Endodermal cell (in vitro differentiated cells): ENCODE results near the gene ABCC10. TPM values are rescaled to one million over a fixed set of nuclear protein-coding genes. Genes with fewer than 3 reads are reported as not detected.
"Not testable (repeated sequence)": the region's sequence is repeated elsewhere in the genome, so short reads cannot be mapped to it uniquely, and the experiment has no call there.

Experiments used
- DNase-seq: peaks from one replicate; pipeline ENCODE4 v3.0.0-alpha.2; 2017
- H3K27ac ChIP-seq: 2 replicates; pipeline ENCODE4 v1.5.1; 2013; ENCODE audit warnings: mild to moderate bottlenecking, low read depth, low read length, moderate library complexity
- H3K27me3 ChIP-seq: 2 replicates; pipeline ENCODE4 v1.6.1; 2013; ENCODE audit warnings: mild to moderate bottlenecking, low read length, moderate library complexity; ENCODE audit not compliant: insufficient read depth, control insufficient read depth, poor library complexity, severe bottlenecking
- H3K36me3 ChIP-seq: 2 replicates; pipeline ENCODE4 v1.7.0; 2013; ENCODE audit warnings: mild to moderate bottlenecking, low read length, moderate library complexity; ENCODE audit not compliant: control insufficient read depth, insufficient read depth
- H3K4me1 ChIP-seq: one replicate; pipeline ENCODE4 v1.7.0; 2013; ENCODE audit warnings: low read length; ENCODE audit not compliant: control insufficient read depth, insufficient read depth
- H3K4me3 ChIP-seq: 2 replicates; pipeline ENCODE4 v1.5.1; 2013; ENCODE audit warnings: mild to moderate bottlenecking, low read length, moderate library complexity
- H3K9ac ChIP-seq: 2 replicates; pipeline ENCODE4 v1.6.1; 2013; ENCODE audit warnings: mild to moderate bottlenecking, low read length, moderate library complexity; ENCODE audit not compliant: poor library complexity, severe bottlenecking; ENCODE audit errors: extremely low read depth
- H3K9me3 ChIP-seq: 2 replicates; pipeline ENCODE4 v1.6.1; 2013; ENCODE audit warnings: mild to moderate bottlenecking, low read length, moderate library complexity; ENCODE audit not compliant: control insufficient read depth
- H3K27ac Mint-ChIP-seq: 2 replicates; pipeline ENCODE4 v1.8.0; 2020; ENCODE audit warnings: mixed read lengths
- H3K27me3 Mint-ChIP-seq: 2 replicates; pipeline ENCODE4 v1.8.0; 2021; ENCODE audit warnings: mild to moderate bottlenecking, mixed read lengths; ENCODE audit not compliant: insufficient read depth
- H3K36me3 Mint-ChIP-seq: 2 replicates; pipeline ENCODE4 v1.8.0; 2020; ENCODE audit warnings: low read depth, mixed read lengths
- H3K4me1 Mint-ChIP-seq: 2 replicates; pipeline ENCODE4 v1.8.0; 2020; ENCODE audit warnings: mixed read lengths
- H3K4me3 Mint-ChIP-seq: 2 replicates; pipeline ENCODE4 v1.8.0; 2020; ENCODE audit warnings: mild to moderate bottlenecking, moderate library complexity, mixed read lengths
- H3K9me3 Mint-ChIP-seq: 2 replicates; pipeline ENCODE4 v1.8.0; 2020; ENCODE audit warnings: mild to moderate bottlenecking, mixed read lengths
- WGBS, 2 experiments: methylation state at CpG; one replicate each; pipeline versions ENCODE4 v1.1.5 to v1.1.7; 2013; ENCODE audit warnings: missing lambda C conversion rate in 2 of 2, mixed read lengths in 1 of 2; ENCODE audit not compliant: insufficient coverage in 1 of 2, insufficient read length in 1 of 2; 5-methylcytosine and 5-hydroxymethylcytosine counted together
- total RNA-seq, 2 donors: library from RNA; stranded (reverse); fragmentation: NEBNext Ultra II Directional in 1 of 2; extraction: Animal tissue kit (Norgen Biotek cat#: 25700) in 1 of 2; gene quantifications; 2 replicates in 1 of 2; 3 replicates in 1 of 2; pipeline ENCODE4 v1.2.1, GENCODE V29; 2021
- TF ChIP-seq, protein P1 (sequence below): fragments of 200-600 bp; sonication (generic); conservative IDR thresholded peaks from 2 replicates; pipeline ENCODE4 v1.5.0; 2021; ENCODE audit warnings: antibody characterized with exemption, mild to moderate bottlenecking

Gene ABCC10
- total RNA-seq, 2 donors from 2014 or later = 34.1 to 44.8 TPM

DNA sequence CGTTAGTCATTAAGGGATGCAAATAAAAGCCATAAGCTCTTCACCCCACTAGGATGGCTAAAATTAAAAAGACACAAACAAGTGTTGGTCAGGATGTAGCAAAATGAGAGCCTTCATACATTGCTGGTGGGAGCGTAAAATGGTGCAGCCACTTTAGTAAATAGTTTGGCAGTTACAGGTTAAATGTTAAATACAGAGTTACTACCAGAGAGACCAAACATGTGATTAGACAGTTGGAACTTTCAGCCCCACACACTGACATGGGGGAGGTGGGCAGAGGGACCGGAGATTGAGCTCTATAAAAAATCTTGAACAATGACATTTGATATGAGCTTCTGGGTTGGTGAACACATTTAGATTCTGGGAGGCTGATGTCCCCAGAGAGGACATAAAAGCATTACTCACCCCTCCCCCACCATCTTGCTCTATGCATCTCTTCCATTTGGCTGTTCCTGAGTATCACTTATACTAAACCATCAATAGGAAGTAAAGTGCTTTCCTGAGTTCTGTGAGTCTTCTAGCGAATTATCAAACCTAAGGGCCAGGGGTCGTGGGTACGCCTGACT lies 37.5 kb upstream of the ABCC10 start:
- TF ChIP-seq, protein P1, sequence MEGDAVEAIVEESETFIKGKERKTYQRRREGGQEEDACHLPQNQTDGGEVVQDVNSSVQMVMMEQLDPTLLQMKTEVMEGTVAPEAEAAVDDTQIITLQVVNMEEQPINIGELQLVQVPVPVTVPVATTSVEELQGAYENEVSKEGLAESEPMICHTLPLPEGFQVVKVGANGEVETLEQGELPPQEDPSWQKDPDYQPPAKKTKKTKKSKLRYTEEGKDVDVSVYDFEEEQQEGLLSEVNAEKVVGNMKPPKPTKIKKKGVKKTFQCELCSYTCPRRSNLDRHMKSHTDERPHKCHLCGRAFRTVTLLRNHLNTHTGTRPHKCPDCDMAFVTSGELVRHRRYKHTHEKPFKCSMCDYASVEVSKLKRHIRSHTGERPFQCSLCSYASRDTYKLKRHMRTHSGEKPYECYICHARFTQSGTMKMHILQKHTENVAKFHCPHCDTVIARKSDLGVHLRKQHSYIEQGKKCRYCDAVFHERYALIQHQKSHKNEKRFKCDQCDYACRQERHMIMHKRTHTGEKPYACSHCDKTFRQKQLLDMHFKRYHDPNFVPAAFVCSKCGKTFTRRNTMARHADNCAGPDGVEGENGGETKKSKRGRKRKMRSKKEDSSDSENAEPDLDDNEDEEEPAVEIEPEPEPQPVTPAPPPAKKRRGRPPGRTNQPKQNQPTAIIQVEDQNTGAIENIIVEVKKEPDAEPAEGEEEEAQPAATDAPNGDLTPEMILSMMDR = no peak
- Mint-ChIP-seq H3K9me3 (no peaks in the 10 kb centered on the region), H3K36me3 (no peaks in the 10 kb centered on the region), H3K4me3 (no peak overlapping the region), H3K27ac (no peak overlapping the region), H3K4me1 (peaks cover 13% of the 10 kb centered on the region), H3K27me3 (peaks cover 7% of the 10 kb centered on the region)
- Histone ChIP-seq H3K9me3 (no peaks in the 10 kb centered on the region), H3K9ac (no peak overlapping the region), H3K4me1 (peaks cover 11% of the 10 kb centered on the region), H3K36me3 (no peaks in the 10 kb centered on the region), H3K27ac (no peak overlapping the region), H3K4me3 (no peak overlapping the region), H3K27me3 (no peaks in the 10 kb centered on the region)
- WGBS, 2 experiments = 91 to 96% methylated on average over 5 to 6 of the region's 6 CpGs
- no peak for DNase-seq

DNA sequence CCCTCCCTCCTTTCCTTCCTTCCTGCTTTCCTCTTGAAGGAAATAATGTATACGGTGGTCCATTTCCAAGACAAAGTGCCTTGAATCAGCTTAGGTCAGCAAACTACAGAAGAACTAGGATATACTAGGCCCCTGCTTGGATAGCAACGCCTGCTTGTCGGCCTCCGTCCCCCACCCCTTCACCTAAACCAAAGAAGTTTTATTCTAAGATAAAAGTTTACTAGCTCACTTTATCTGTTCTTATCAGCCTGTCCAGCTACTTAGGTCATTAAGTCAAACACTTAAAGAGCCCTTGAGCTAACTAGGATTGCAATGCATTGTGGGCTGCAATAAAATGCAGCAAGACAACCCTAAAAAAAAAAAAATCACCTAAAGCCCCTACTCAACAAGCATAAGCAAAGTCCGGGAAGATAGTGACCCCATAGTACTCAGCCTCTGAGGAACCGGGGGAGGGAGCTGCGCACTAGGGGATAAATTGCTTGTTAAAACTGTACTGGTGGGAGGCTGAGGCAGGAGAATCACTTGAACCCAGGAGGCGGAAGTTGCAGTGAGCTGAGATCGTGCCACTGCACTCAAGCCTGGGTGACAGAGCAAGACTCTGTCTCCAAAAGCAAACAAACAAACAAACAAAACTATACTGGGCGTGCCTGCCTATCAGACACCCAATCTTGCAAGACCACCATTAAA lies 36.4 kb upstream of the ABCC10 start:
- H3K4me1 Mint-ChIP-seq = peaks cover 13% of the 10 kb centered on the region
- H3K36me3 Mint-ChIP-seq, DNase-seq, H3K9ac ChIP-seq, H3K27me3 ChIP-seq, H3K36me3 ChIP-seq, H3K27me3 Mint-ChIP-seq, H3K9me3 Mint-ChIP-seq, H3K4me3 Mint-ChIP-seq, H3K9me3 ChIP-seq, H3K4me3 ChIP-seq, H3K27ac Mint-ChIP-seq: not testable (repeated sequence)
- peaks cover 11% of the 10 kb centered on the region for H3K4me1 ChIP-seq
- WGBS, 2 experiments = 87 to 91% methylated on average over 8 to 10 of the region's 10 CpGs
- H3K27ac ChIP-seq = peak overlapping the region; percentile 50

DNA sequence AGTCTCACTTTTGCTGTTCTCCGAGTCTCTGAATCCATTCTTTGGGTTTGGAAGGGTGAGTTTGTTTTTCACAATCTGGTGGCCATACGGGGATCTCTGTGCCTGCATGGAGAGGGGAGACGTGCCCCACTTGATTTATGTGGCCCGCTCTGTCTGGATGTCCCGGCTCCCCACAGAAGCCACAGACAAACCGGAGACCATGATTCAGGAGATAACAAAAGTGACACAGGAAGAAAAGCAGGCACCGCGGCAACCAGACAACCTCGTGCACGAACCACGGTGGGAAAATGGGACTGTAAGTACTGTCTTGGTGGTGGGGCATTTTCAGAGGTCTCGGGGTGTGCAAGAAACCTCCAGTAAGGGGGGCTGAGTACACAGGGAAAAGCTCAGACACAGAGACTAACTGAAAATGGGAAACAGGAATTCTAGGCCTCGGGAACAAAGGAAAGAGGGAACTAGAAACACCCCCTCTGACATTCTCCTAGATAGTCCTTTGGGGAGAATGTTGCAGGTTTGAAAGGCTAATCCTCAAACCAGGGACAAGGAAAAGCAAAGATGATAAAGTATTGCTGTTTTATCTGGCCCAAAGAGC lies 35.8 kb upstream of the ABCC10 start:
- WGBS, 2 experiments = 84 to 94% methylated on average over 6 to 13 of the region's 13 CpGs
- Histone ChIP-seq H3K9ac (no peak overlapping the region), H3K36me3 (no peaks in the 10 kb centered on the region), H3K9me3 (no peaks in the 10 kb centered on the region), H3K27me3 (no peaks in the 10 kb centered on the region), H3K4me1 (peaks cover 11% of the 10 kb centered on the region), H3K4me3 (no peak overlapping the region), H3K27ac (peak overlapping the region; percentile 50)
- TF ChIP-seq, protein P1 = no peak
- H3K4me1 Mint-ChIP-seq = peaks cover 17% of the 10 kb centered on the region
- no peaks in the 10 kb centered on the region for H3K9me3 Mint-ChIP-seq
- H3K27me3 Mint-ChIP-seq = peaks cover 7% of the 10 kb centered on the region
- no peak overlapping the region for H3K27ac Mint-ChIP-seq
- DNase-seq = no peak
- H3K4me3 Mint-ChIP-seq = no peak overlapping the region
- H3K36me3 Mint-ChIP-seq = no peaks in the 10 kb centered on the region

DNA sequence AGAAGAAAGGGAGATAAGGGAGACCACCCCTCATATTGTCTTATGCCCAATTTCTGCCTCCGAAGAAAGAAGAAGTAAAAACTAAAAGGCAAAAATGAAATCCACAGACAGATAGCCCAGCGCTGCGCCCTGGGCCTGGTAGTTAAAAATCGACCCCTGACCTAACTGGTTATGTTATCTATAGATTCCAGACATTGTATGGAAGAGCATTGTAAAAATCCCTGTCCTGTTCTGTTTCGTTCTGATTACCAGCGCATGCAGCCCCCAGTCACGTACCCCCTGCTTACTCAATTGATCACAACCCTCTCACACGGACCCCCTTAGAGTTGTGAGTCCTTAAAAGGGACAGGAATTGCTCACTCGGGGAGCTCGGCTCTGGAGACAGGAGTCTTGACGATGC lies 34.2 kb upstream of the ABCC10 start:
- not testable (repeated sequence) for DNase-seq, H3K9me3 Mint-ChIP-seq, H3K4me3 Mint-ChIP-seq, H3K4me3 ChIP-seq, H3K36me3 Mint-ChIP-seq, H3K27me3 ChIP-seq, H3K9me3 ChIP-seq, H3K36me3 ChIP-seq, H3K27me3 Mint-ChIP-seq, H3K9ac ChIP-seq
- Mint-ChIP-seq H3K4me1 (peaks cover 20% of the 10 kb centered on the region), H3K27ac (peak overlapping the region; percentile 2)
- Histone ChIP-seq H3K4me1 (peaks cover 11% of the 10 kb centered on the region), H3K27ac (peak overlapping the region; percentile 4)
- WGBS, 2 experiments = 78 to 89% methylated on average over 6 to 11 of the region's 11 CpGs
